Lower lobe of right lung (tissue), 2 donors: ENCODE data around the gene SLC6A18. TPM values are rescaled to one million over a fixed set of nuclear protein-coding genes. Genes with fewer than 3 reads are reported as not detected.

Source experiments
- ATAC-seq, 2 donors: fragments of 200-7000 bp; cut with Tn5 transposase; one replicate each; pipeline ENCODE4 v1.9.1; 2020 to 2022; ENCODE audit warnings: mild to moderate bottlenecking in 2 of 2, moderate library complexity in 2 of 2
- DNase-seq: peaks from one replicate; pipeline ENCODE4 v3.0.0-alpha.2; 2020
- H3K27ac ChIP-seq: fragments of 200-600 bp; one replicate; pipeline ENCODE4 v1.8.0; 2022
- H3K27me3 ChIP-seq: fragments of 200-600 bp; one replicate; pipeline ENCODE4 v1.8.0; 2022; ENCODE audit warnings: low read depth
- H3K36me3 ChIP-seq: fragments of 200-600 bp; one replicate; pipeline ENCODE4 v1.8.0; 2022; ENCODE audit warnings: mild to moderate bottlenecking
- H3K4me1 ChIP-seq: fragments of 200-600 bp; one replicate; pipeline ENCODE4 v1.8.0; 2022
- H3K4me3 ChIP-seq: fragments of 200-600 bp; one replicate; pipeline ENCODE4 v1.8.0; 2022; ENCODE audit warnings: mild to moderate bottlenecking
- H3K9me3 ChIP-seq: fragments of 200-600 bp; one replicate; pipeline ENCODE4 v1.8.0; 2022
- intact Hi-C: fragments of 100-400 bp; cut with DNase I; formaldehyde crosslinking; loops from one replicate; pipeline ENCODE4 v1.11.0; 2022
- total RNA-seq: library from RNA; stranded (reverse); fragmentation: NEBNext Ultra II Directional; extraction: Animal tissue kit (Norgen Biotek cat#: 25700); gene quantifications from one replicate; pipeline ENCODE4 v1.2.1, GENCODE V29; 2021
- TF ChIP-seq, protein P1 (sequence below): fragments of 200-600 bp; IDR thresholded peaks from one replicate; pipeline ENCODE4 v1.8.0; 2022; ENCODE audit warnings: antibody characterized with exemption, mild to moderate bottlenecking
- donor health status: DM: no; HTN: yes; CAD: no; lungs with severe emphysema.

SLC6A18 gene
- total RNA-seq, 1 donor from 2014 or later: not detected

DNA sequence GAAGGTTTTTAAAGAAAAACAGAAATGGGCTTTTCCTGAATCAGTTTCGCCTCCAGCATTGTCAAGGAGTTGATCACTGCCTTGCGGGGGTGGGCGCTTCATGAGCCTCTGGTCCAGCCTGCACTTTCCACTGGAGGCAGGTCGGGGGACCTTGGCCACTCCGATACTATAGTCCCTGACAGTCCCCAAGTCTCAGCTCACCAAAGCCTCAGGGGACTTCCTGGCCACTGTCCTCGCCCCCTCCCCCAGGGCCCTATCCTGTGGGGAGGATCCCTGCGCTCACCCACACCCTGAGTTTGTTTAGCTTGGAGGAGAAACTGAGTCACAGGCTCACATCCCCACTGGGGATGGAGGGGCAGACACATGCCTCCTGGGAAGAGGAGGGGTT lies 22.4 kb upstream of the SLC6A18 start:
- peak; percentile 15 for DNase-seq
- TF ChIP-seq, protein P1, sequence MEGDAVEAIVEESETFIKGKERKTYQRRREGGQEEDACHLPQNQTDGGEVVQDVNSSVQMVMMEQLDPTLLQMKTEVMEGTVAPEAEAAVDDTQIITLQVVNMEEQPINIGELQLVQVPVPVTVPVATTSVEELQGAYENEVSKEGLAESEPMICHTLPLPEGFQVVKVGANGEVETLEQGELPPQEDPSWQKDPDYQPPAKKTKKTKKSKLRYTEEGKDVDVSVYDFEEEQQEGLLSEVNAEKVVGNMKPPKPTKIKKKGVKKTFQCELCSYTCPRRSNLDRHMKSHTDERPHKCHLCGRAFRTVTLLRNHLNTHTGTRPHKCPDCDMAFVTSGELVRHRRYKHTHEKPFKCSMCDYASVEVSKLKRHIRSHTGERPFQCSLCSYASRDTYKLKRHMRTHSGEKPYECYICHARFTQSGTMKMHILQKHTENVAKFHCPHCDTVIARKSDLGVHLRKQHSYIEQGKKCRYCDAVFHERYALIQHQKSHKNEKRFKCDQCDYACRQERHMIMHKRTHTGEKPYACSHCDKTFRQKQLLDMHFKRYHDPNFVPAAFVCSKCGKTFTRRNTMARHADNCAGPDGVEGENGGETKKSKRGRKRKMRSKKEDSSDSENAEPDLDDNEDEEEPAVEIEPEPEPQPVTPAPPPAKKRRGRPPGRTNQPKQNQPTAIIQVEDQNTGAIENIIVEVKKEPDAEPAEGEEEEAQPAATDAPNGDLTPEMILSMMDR: no peak
- no peak for ATAC-seq

DNA sequence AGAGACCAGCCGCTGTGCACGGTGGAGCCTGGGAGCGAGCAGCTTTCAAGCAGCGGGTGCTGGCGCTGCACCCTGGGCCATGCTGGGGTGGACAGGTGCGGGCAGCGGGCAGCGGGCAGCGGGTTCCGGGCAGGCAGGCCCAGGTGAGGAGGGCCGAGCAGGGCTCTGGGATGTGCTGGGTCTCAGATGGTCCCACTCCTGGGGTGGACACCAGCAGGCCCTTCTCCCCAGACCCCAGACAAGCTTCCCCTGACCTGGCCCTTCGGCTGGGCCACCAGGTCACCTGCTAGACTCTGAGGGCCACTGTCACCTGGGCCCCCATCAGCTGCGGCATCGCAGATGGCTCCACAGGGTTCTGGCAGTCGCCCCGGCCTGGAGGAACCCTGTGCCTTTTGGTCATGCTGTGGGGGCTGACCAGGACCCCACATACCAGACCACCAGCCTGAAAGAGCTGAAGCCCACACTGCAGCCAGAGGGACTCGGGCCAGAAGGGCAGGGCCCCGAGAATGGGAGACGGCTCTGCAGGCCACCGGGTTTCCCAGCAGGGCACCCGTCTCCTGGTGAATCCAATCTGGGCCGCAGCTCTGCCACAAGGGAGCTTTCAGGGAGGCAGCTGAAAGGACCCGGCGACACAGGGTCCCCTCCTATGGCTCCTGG lies 21.7 kb upstream of the SLC6A18 start:
- intact Hi-C loops: no loop called here
- TF ChIP-seq, protein P1: no peak
- no peak for ATAC-seq

More for the DNA sequence above, 22.4 kb upstream of the SLC6A18 start:
- Histone ChIP-seq H3K4me3 (no peak overlapping the region), H3K4me1 (peaks cover 6% of the 10 kb centered on the region), H3K36me3 (no peaks in the 10 kb centered on the region), H3K9me3 (no peaks in the 10 kb centered on the region), H3K27me3 (peaks cover 21% of the 10 kb centered on the region), H3K27ac (no peak overlapping the region)
- intact Hi-C loops: no loop called here

DNA sequence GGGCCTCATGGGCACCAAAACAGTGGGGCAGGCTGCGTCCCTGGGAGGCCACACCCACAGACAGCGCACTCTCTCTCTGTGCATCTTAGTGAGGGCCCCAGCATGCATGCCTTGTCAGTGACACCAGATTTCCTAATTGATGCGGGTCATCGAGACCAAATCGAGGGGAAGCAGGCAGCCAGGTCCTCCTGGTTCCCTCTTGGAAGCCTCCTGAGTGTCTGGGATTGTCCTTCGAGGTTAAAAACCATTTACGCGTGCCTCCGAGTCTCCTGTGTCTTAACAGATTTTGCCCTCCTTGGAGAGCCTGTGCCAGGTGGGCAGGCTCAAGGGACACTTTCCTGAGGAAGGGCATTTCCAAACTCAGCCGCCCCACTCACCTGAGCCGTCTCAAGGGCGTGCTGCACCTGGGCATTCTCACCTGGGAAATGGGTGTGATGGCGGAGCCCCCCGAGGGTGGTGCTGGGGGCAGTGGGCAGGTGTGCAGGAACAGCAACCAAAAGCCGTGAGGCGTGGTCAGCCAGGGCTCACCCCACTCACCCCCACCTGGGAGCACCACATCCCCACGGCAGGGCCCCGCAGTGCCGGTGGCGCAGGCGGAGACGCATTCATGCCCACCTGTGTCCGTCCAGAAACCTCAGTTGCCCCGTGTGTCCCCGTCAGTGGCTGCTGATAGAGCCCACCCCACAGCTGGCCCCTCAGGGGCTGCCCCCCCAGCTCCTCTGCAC lies 21.1 kb upstream of the SLC6A18 start:
- Histone ChIP-seq H3K4me3 (no peak overlapping the region), H3K9me3 (no peaks in the 10 kb centered on the region), H3K27ac (no peak overlapping the region), H3K4me1 (peaks cover 6% of the 10 kb centered on the region), H3K27me3 (peaks cover 22% of the 10 kb centered on the region), H3K36me3 (no peaks in the 10 kb centered on the region)
- peak; percentile 29 for DNase-seq
- intact Hi-C loops: no loop called here
- no peak for ATAC-seq
- TF ChIP-seq, protein P1: no peak

More for the DNA sequence above, 21.7 kb upstream of the SLC6A18 start:
- no peaks in the 10 kb centered on the region for H3K36me3 ChIP-seq
- DNase-seq: peak; percentile 40
- H3K27me3 ChIP-seq: peaks cover 22% of the 10 kb centered on the region
- no peak overlapping the region for H3K27ac ChIP-seq
- no peaks in the 10 kb centered on the region for H3K9me3 ChIP-seq
- peaks cover 6% of the 10 kb centered on the region for H3K4me1 ChIP-seq
- H3K4me3 ChIP-seq: no peak overlapping the region

DNA sequence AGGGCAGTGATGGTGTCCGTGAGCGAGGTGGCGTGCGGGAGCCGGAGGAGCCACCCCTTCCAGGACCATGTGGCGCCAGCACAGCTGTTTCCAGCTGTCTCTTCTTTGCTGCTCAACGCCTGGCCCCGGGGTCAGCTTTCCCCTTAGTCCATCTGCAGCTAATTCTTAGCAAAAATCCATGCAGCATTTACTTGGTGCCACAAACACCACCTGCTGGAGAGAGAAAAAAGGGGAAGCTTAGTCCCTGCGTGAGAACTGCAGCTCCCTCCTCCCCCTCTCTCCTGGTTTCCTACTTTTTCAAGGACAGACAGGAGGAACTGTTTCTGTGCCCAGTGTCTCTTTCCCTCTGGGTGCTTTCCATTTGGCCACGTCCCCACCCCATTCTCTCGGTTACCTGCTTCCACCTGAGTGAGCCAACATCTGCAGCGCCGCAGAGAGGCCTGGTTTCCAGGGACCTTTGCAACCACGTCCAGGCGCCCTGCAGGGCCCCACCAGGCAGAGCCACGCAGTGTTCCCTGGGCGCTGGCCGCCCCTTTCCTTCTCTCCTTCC lies 20.4 kb upstream of the SLC6A18 start:
- DNase-seq (peak; percentile 49), ATAC-seq (peak in 1 of 2 donors; percentile 20)
- H3K4me3 ChIP-seq: no peak overlapping the region
- H3K4me1 ChIP-seq: peaks cover 6% of the 10 kb centered on the region
- intact Hi-C loops: no loop called here
- no peak overlapping the region for H3K27ac ChIP-seq
- H3K9me3 ChIP-seq: no peaks in the 10 kb centered on the region
- TF ChIP-seq, protein P1: peak; percentile 32
- peaks cover 21% of the 10 kb centered on the region for H3K27me3 ChIP-seq
- H3K36me3 ChIP-seq: no peaks in the 10 kb centered on the region

DNA sequence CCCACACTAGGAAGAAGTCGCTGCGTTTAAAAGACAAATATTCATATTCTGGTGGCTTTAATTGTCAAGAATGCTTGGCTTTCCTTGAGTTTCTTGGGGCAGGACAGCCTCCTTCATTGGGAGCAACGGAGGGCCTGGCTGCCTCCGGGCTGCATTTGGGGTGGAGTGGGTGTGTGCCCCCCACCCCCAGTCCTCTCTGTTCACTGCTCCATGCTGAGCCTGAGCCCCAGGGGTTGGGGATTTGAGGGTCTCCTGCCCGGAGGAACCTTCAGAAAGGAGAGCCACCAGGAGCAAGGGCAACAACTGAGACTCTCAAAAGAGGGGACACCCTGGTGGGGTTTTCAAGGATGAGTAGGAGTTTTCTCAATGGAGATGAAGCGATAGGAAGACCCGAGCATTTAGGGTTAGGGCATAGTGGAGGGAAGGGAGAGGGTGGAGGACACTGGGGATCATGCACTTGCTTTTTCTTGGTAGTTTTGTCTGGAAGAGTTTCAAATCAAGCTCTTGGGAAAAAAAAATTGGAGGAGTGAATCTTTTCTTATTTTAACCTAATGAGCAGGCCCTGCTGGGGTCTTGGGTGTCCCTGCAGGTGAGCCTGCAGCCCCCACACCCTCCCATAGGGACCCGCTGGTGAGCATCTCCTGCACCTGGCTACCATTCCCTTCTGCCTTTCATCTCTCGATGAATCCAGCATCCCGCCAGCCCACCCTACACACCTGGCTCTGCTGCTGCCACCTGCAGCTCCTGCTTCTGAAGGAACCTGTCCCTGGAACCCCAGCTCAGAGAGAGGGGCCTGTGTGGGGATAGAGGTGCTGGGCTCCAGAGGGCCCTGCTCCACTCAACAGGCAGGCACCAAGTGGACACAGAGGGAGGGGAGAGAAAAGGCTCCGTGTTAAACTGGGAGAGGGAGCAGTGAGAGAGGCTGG lies 19.7 kb upstream of the SLC6A18 start:
- DNase-seq: peak; percentile 26
- peaks cover 6% of the 10 kb centered on the region for H3K4me1 ChIP-seq
- no peak for ATAC-seq
- H3K9me3 ChIP-seq: no peaks in the 10 kb centered on the region
- H3K27ac ChIP-seq: no peak overlapping the region
- intact Hi-C loops: no loop called here
- TF ChIP-seq, protein P1: no peak
- H3K4me3 ChIP-seq: no peak overlapping the region
- no peaks in the 10 kb centered on the region for H3K36me3 ChIP-seq
- peaks cover 14% of the 10 kb centered on the region for H3K27me3 ChIP-seq
